ENCODE data around the gene GLYR1.

DNA sequence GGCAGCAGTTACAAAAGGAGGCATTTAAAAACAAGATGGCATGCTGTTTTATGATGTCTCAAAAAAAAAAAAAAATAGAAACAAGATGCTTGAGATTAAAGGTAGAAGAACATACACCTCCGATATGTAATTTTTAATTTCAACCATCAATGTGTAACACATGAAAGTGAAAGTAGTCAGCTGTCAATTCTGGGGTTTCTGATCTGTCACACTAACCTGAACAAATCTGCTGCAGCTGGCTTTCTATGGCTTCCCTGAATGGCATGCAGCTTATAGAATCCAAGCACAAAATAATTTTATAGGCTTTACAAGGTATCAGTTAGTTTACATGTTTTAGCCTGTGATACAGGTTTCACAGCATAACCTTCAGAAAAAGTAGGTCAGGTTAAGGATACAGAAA lies 13.5 kb downstream of the GLYR1 start:
- TF ChIP-seq, protein P1, sequence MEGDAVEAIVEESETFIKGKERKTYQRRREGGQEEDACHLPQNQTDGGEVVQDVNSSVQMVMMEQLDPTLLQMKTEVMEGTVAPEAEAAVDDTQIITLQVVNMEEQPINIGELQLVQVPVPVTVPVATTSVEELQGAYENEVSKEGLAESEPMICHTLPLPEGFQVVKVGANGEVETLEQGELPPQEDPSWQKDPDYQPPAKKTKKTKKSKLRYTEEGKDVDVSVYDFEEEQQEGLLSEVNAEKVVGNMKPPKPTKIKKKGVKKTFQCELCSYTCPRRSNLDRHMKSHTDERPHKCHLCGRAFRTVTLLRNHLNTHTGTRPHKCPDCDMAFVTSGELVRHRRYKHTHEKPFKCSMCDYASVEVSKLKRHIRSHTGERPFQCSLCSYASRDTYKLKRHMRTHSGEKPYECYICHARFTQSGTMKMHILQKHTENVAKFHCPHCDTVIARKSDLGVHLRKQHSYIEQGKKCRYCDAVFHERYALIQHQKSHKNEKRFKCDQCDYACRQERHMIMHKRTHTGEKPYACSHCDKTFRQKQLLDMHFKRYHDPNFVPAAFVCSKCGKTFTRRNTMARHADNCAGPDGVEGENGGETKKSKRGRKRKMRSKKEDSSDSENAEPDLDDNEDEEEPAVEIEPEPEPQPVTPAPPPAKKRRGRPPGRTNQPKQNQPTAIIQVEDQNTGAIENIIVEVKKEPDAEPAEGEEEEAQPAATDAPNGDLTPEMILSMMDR (IDR thresholded peaks at IDR 0.05): no peak
- TF ChIP-seq EZH2 (IDR thresholded peaks at IDR 0.05; ENCODE audit: borderline replicate concordance, insufficient read depth, low read depth, low read length, poor library complexity, severe bottlenecking): no peak

All from B cell (primary cell).